K562 treated with DMSO at 1 percent for 4 hours (cell line): ENCODE measurements around the gene ZNF780B. TPM values are rescaled to one million over a fixed set of nuclear protein-coding genes. Genes with fewer than 3 reads are reported as not detected.

Experiments
- total RNA-seq: library from RNA; unstranded; fragments of 300-600 nt; gene quantifications from 2 replicates; pipeline ENCODE4 v1.2.3, GENCODE V29; 2022; ENCODE audit not compliant: insufficient read depth

ZNF780B gene
- 3.5 and 5.3 TPM in 2 replicates for total RNA-seq

DNA sequence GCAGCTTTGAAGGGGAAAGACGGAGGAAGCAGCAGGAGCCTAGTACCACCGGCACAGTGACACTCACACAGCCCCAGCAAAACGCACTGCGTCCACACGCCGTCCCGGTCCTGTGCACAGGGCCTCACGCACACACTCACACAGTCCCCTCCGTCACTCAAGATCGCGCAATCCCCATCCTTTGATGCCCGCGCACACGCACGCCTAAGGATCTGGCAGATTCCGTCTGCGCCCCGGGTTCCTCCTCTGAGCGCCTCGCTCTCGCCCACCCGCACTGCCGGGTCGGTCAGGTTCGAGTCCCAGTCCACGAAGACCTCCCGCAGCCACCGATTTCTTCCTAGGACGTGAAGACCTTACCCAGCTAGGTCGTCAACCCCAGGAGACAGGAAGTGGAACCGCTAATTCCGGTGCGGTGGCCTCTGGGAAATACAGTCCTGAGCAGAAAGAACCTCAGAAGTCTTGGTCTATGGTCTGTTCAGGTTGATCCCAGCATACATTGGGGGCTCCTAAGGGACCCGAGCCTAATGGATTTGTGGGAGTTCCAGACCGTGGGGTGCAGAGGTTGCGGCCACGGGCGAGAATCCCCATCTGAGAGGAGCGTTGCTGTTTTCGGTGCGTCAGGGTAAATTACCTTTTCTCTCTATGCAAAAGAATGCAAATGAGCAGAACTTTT lies at the start of gene ZNF780B:
ZNF780B (minus strand) TSS at position 400 of the 673 bp plus-strand sequence. CDS start 5,899 bp downstream, outside the sequence.

DNA sequence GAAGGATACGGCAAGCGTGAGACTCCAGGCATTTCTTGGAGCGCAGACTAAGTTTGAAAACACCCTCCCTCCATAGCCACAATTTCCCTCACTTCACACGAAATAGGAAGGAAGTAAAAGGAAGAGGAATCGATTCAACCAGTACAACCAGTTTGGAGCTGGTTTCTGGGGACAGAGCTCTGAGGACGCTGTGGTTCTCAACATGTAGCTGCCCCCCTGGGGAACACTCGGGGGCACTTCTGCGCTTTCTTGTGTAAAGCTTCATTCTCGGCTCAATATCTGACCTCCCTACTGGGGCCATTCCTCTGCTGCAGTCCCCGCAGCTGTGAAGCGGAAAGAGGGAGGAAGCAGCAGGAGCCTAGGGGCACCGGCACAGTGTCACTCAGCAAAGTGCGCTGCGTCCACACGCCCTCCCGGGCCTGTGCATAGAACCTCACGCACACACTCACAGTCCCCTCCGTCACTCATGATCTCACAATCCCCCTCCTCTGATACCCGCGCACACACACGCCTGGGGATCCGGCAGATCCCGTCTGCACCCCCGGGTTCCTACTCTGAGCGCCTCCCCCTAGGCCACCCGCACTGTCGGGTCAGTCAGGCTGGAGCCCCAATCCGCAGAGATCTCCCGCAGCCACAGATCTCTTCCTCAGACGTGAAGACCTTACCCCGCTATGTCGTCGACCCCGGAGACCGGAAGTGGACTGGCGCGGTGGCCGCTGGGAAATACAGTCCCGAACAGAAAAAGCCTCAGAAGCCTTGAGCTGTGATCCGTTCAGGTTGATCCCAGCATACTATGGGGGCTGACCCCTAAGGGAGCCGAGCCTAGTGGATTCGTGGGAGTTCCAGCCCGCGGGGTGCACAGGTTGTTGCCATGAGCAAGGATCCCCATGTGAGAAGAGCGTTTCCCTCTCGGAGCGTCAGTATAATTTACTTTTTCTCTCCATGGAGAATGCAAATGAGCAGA lies 34.5 kb upstream of the ZNF780B start, which contains the start of gene ZNF780A:
ZNF780A (minus strand) TSS at position 703 of the 964 bp plus-strand sequence. CDS start 6,190 bp downstream, outside the sequence.

DNA sequence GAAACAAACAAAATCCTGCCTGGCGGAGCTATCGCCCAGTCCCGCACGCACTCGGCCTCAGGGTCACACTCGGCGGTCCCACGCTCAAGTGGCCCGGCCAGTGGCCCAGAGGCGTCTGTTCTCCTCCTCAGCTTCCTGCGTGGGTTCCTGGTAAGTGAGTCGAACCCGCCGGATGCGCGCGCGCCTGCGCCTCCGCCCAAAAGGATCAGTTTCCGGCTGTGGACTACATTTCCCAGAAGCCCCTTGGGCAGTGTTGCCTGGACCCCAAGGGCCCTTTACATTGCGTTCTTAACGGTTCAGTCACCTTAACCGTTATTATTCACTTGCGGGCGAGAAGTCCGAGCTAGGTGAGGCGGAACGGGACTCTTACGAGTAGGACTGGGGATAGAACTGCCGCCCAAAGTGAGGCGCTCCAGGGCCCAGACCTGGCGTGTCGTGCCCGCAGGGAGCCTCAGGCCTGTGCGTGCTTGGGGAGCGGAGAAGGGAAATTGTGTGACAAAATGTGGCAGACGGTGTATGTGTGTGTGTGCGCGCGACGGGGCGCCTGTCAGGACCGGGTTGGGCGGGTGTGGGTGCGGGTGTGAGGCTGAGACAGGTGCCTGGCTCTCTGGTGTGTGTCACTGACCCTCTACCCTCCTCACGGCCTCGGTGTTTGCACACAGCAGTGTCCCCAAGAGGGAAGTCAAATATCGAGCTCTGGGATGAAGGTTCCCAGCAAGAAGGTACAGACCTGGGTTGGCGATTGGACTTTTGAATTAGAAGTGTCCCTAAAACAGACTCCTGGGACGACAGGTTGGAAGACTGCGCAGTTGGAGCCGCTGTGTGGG lies 59.0 kb downstream of the ZNF780B start, which contains the start of gene ZNF546:
ZNF546 (plus strand) TSS at position 250 of the 827 bp plus-strand sequence. CDS start 1,267 bp downstream, outside the sequence.

Other genes with a start within 250 kb of the ZNF780B start
- 5.6 and 7.8 TPM in 2 replicates for gene DYRK1B, start 222.1 kb downstream of the ZNF780B start, total RNA-seq
- 409 and 504 TPM in 2 replicates for gene FBL, start 209.9 kb downstream of the ZNF780B start, total RNA-seq
- gene FCGBP, start 121.6 kb downstream of the ZNF780B start, total RNA-seq, result 0.34 TPM in 1 of 2 replicates, not detected in the other
- 172 and 181 TPM in 2 replicates for gene PSMC4, start 85.1 kb downstream of the ZNF780B start, total RNA-seq
- gene ZNF546, start 59.2 kb downstream of the ZNF780B start, total RNA-seq, result 0.53 and 0.58 TPM in 2 replicates
- gene ZNF780A, start 34.7 kb upstream of the ZNF780B start, total RNA-seq, result 3.5 and 12.2 TPM in 2 replicates
- 11.2 and 12.8 TPM in 2 replicates for gene MAP3K10, start 135.2 kb upstream of the ZNF780B start, total RNA-seq
- gene TTC9B, start 162.2 kb upstream of the ZNF780B start, total RNA-seq, result not detected in 2 replicates
- gene CCNP, start 170.5 kb upstream of the ZNF780B start, total RNA-seq, result 1.3 and 5.6 TPM in 2 replicates
- 36.2 and 51.9 TPM in 2 replicates for gene AKT2, start 229.1 kb upstream of the ZNF780B start, total RNA-seq